Chondrocyte (in vitro differentiated cells): ENCODE measurements around the gene POLA1. TPM values are rescaled to one million over a fixed set of nuclear protein-coding genes. Genes with fewer than 3 reads are reported as not detected.

Experiments
- DNase-seq: peaks from one replicate; pipeline ENCODE4 v3.0.0; 2021; ENCODE audit warnings: mixed read lengths, low spot score
- H3K27ac Mint-ChIP-seq: one replicate; pipeline ENCODE4 v1.8.0; 2021; ENCODE audit warnings: mild to moderate bottlenecking, moderate library complexity, mixed read lengths; ENCODE audit not compliant: unreplicated experiment
- H3K27me3 Mint-ChIP-seq: 2 replicates; pipeline ENCODE4 v1.8.0; 2021; ENCODE audit warnings: low read depth, mixed read lengths
- H3K36me3 Mint-ChIP-seq: 2 replicates; pipeline ENCODE4 v1.8.0; 2021; ENCODE audit warnings: low read depth, mixed read lengths
- H3K4me1 Mint-ChIP-seq: 2 replicates; pipeline ENCODE4 v1.8.0; 2021; ENCODE audit warnings: low read depth, mild to moderate bottlenecking, mixed read lengths
- H3K4me3 Mint-ChIP-seq: one replicate; pipeline ENCODE4 v1.8.0; 2021; ENCODE audit warnings: mild to moderate bottlenecking, moderate library complexity, mixed read lengths; ENCODE audit not compliant: unreplicated experiment
- H3K9me3 Mint-ChIP-seq: 2 replicates; pipeline ENCODE4 v1.8.0; 2021; ENCODE audit warnings: low read depth, mixed read lengths
- CTCF ChIP-seq: fragments of 200-600 bp; sonication (generic); IDR thresholded peaks from 2 replicates; pipeline ENCODE4 v1.5.0; 2021; ENCODE audit warnings: antibody characterized with exemption, mild to moderate bottlenecking, moderate library complexity
- total RNA-seq: library from RNA; stranded (reverse); gene quantifications from 3 replicates; pipeline ENCODE4 v1.2.1, GENCODE V29; 2021

Gene POLA1
- total RNA-seq, 1 donor from 2014 or later: 10.8 TPM

- Mint-ChIP-seq H3K27me3 (peaks cover 47% of the 10 kb centered on the region), H3K4me3 (peak overlapping the region; percentile 56), H3K36me3 (peaks cover 9% of the 10 kb centered on the region), H3K27ac (no peak overlapping the region), H3K4me1 (peaks cover 28% of the 10 kb centered on the region), H3K9me3 (no peaks in the 10 kb centered on the region)
- TF ChIP-seq CTCF: peak; percentile 7
- no peak for DNase-seq
Observed at GRCh38 chrX:25002661-25003020, 308.9 kb downstream of the POLA1 start.

GRCh38 chrX:25003066-25003849 lies 309.5 kb downstream of the POLA1 start:
- Mint-ChIP-seq H3K27ac (no peak overlapping the region), H3K27me3 (peaks cover 53% of the 10 kb centered on the region), H3K9me3 (no peaks in the 10 kb centered on the region), H3K36me3 (peaks cover 9% of the 10 kb centered on the region), H3K4me3 (peak overlapping the region; percentile 56), H3K4me1 (peaks cover 28% of the 10 kb centered on the region)
- TF ChIP-seq CTCF: no peak
- DNase-seq: no peak

GRCh38 chrX:25004040-25004439 lies 310.3 kb downstream of the POLA1 start:
- peaks cover 28% of the 10 kb centered on the region for H3K4me1 Mint-ChIP-seq
- H3K9me3 Mint-ChIP-seq: no peaks in the 10 kb centered on the region
- no peak overlapping the region for H3K27ac Mint-ChIP-seq
- H3K4me3 Mint-ChIP-seq: peak overlapping the region; percentile 59
- no peak for DNase-seq
- H3K27me3 Mint-ChIP-seq: peaks cover 58% of the 10 kb centered on the region
- TF ChIP-seq CTCF: no peak
- H3K36me3 Mint-ChIP-seq: peaks cover 9% of the 10 kb centered on the region

DNA sequence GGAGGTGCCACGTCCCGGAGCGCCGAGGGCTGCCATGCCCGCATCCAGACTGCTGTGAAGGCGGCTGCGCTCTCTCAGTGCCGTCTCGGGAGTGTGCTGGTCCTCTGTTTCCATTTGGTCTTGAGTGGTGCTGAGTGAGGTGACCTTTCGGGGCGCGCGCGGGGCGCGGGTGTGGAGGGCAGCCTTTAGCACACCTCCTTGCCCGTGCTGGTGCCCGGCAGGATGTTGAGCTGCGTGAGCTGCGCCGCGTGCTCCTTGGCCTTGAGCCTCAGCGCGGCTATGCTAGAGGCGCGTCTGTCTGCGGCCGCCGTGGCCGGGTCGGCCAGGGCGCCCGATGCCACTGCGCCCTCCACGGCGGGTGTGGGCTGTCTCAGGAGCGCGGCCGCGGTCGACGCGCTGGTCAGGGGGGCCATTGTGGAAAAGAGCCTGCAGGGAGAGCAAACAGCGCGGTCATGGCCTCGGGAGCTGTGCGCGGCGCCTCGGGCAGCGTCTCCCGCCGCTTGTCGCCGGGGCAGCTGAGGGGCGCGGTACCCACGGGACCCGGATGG lies 310.8 kb downstream of the POLA1 start:
- Mint-ChIP-seq H3K9me3 (no peaks in the 10 kb centered on the region), H3K27ac (no peak overlapping the region), H3K27me3 (peaks cover 64% of the 10 kb centered on the region), H3K4me1 (peaks cover 28% of the 10 kb centered on the region), H3K36me3 (peaks cover 9% of the 10 kb centered on the region), H3K4me3 (peak overlapping the region; percentile 59)
- TF ChIP-seq CTCF: no peak
- DNase-seq: no peak

- TF ChIP-seq CTCF: no peak
- H3K4me3 Mint-ChIP-seq: peak overlapping the region; percentile 59
- DNase-seq: no peak
- peaks cover 28% of the 10 kb centered on the region for H3K4me1 Mint-ChIP-seq
- no peaks in the 10 kb centered on the region for H3K9me3 Mint-ChIP-seq
- peaks cover 9% of the 10 kb centered on the region for H3K36me3 Mint-ChIP-seq
- H3K27me3 Mint-ChIP-seq: peaks cover 68% of the 10 kb centered on the region
- no peak overlapping the region for H3K27ac Mint-ChIP-seq
Observed at GRCh38 chrX:25005034-25005381, 311.3 kb downstream of the POLA1 start.
